BE2C (cell line): Measurements from ENCODE around the gene GDF15.
A peak's percentile ranks its signal among the peaks of the same experiment; 100 is the strongest.
"Not testable (repeated sequence)": the region's sequence is repeated elsewhere in the genome, so short reads cannot be mapped to it uniquely, and the experiment has no call there.

ENCODE experiments used
- DNase-seq: peaks from one replicate; pipeline ENCODE4 v3.0.0-alpha.2; 2020
- H3K27me3 ChIP-seq: fragments of 250-450 bp; sonication (Bioruptor Pico); 2 replicates; pipeline ENCODE4 v1.5.1; 2020; ENCODE audit warnings: mild to moderate bottlenecking
- H3K36me3 ChIP-seq: fragments of 250-450 bp; sonication (Bioruptor Pico); 2 replicates; pipeline ENCODE4 v1.5.1; 2020; ENCODE audit warnings: mild to moderate bottlenecking
- H3K4me1 ChIP-seq: fragments of 250-450 bp; sonication (Bioruptor Pico); 2 replicates; pipeline ENCODE4 v1.5.1; 2020
- H3K4me3 ChIP-seq: 2 replicates; pipeline ENCODE4 v1.5.1; 2011; ENCODE audit warnings: low read depth, low read length
- H3K9me3 ChIP-seq: fragments of 250-450 bp; sonication (Bioruptor Pico); 2 replicates; pipeline ENCODE4 v1.5.1; 2020
- CTCF ChIP-seq: IDR thresholded peaks from 2 replicates; pipeline ENCODE4 v1.5.1; 2012; ENCODE audit warnings: mild to moderate bottlenecking, low read depth, low read length

GDF15 gene

GRCh38 chr19:18393836-18394235, 7.9 kb downstream of the GDF15 start:
- Histone ChIP-seq H3K4me1 (no peaks in the 10 kb centered on the region), H3K36me3 (no peaks in the 10 kb centered on the region), H3K27me3 (no peaks in the 10 kb centered on the region; the same call in 1 of the 2 replicates), H3K9me3 (no peaks in the 10 kb centered on the region), H3K4me3 (no peak overlapping the region)
- TF ChIP-seq CTCF: no peak
- DNase-seq: no peak

GRCh38 chr19:18396471-18397241, 10.7 kb downstream of the GDF15 start:
- H3K36me3 ChIP-seq: no peaks in the 10 kb centered on the region
- H3K9me3 ChIP-seq: no peaks in the 10 kb centered on the region
- no peak overlapping the region for H3K4me3 ChIP-seq
- no peak for TF ChIP-seq CTCF
- H3K27me3 ChIP-seq: no peaks in the 10 kb centered on the region; the same call in 1 of the 2 replicates
- DNase-seq: no peak
- H3K4me1 ChIP-seq: no peaks in the 10 kb centered on the region

- DNase-seq: peak; percentile 58
These were observed 11.6 kb downstream of the GDF15 start, which contains the start of gene LRRC25 for GRCh38 chr19:18397242-18398202. LRRC25 (minus strand) TSS chr19:18397622; CDS start chr19:18396963, 659 bp downstream.

GRCh38 chr19:18399008-18399407, 13.1 kb downstream of the GDF15 start:
- Histone ChIP-seq H3K27me3 (no peaks in the 10 kb centered on the region; the same call in 1 of the 2 replicates), H3K4me3 (no peak overlapping the region), H3K9me3 (no peaks in the 10 kb centered on the region), H3K36me3 (no peaks in the 10 kb centered on the region), H3K4me1 (no peaks in the 10 kb centered on the region)
- DNase-seq: no peak
- TF ChIP-seq CTCF: no peak

More at GRCh38 chr19:18397242-18398202, 11.6 kb downstream of the GDF15 start, which contains the start of gene LRRC25:
- Histone ChIP-seq H3K9me3 (no peaks in the 10 kb centered on the region), H3K27me3 (no peaks in the 10 kb centered on the region; the same call in 1 of the 2 replicates), H3K4me3 (no peak within 1 kb of the TSS), H3K36me3 (no peaks in the 10 kb centered on the region), H3K4me1 (no peaks in the 10 kb centered on the region)
- TF ChIP-seq CTCF: no peak

GRCh38 chr19:18401580-18402112, 15.7 kb downstream of the GDF15 start:
- no peak for TF ChIP-seq CTCF
- no peaks in the 10 kb centered on the region for H3K9me3 ChIP-seq
- no peak overlapping the region for H3K4me3 ChIP-seq
- no peaks in the 10 kb centered on the region; the same call in 1 of the 2 replicates for H3K27me3 ChIP-seq
- no peaks in the 10 kb centered on the region for H3K36me3 ChIP-seq
- no peaks in the 10 kb centered on the region for H3K4me1 ChIP-seq
- no peak for DNase-seq

- not testable (repeated sequence) for DNase-seq, H3K4me3 ChIP-seq, H3K9me3 ChIP-seq, H3K36me3 ChIP-seq, H3K4me1 ChIP-seq, H3K27me3 ChIP-seq
These were observed 16.7 kb downstream of the GDF15 start for GRCh38 chr19:18402455-18403248.

GRCh38 chr19:18405754-18406153, 19.8 kb downstream of the GDF15 start:
- not testable (repeated sequence) for H3K4me3 ChIP-seq, H3K36me3 ChIP-seq, H3K4me1 ChIP-seq, H3K9me3 ChIP-seq, H3K27me3 ChIP-seq, DNase-seq
